ENCODE measurements around the gene MXD4. TPM values are rescaled to one million over a fixed set of nuclear protein-coding genes. Genes with fewer than 3 reads are reported as not detected.
A peak's percentile ranks its signal among the peaks of the same experiment; 100 is the strongest.

MXD4 gene, protein sequence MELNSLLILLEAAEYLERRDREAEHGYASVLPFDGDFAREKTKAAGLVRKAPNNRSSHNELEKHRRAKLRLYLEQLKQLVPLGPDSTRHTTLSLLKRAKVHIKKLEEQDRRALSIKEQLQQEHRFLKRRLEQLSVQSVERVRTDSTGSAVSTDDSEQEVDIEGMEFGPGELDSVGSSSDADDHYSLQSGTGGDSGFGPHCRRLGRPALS
- total RNA-seq, result 10 to 100 TPM; 36.7 to 43.3 TPM

DNA sequence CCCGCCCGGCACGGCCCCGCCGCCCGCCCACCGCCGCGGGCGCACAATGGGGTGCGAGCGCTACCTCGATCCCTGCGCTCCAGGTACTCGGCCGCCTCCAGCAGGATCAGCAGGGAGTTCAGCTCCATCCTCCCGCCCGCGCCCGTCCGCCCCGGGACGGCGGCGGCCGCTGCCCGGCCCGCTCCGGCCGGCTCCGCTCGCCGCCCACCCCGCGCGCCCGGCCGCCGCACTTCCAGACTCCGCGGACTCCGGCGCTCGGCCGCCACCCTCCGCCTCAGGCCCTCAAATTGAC, at the start of gene MXD4:
MXD4 (minus strand) TSS at position 257 of the 292 bp plus-strand sequence; CDS start at position 128, 129 bp downstream.
- no peak for TF ChIP-seq CTCF (IDR thresholded peaks at IDR 0.05)

DNA sequence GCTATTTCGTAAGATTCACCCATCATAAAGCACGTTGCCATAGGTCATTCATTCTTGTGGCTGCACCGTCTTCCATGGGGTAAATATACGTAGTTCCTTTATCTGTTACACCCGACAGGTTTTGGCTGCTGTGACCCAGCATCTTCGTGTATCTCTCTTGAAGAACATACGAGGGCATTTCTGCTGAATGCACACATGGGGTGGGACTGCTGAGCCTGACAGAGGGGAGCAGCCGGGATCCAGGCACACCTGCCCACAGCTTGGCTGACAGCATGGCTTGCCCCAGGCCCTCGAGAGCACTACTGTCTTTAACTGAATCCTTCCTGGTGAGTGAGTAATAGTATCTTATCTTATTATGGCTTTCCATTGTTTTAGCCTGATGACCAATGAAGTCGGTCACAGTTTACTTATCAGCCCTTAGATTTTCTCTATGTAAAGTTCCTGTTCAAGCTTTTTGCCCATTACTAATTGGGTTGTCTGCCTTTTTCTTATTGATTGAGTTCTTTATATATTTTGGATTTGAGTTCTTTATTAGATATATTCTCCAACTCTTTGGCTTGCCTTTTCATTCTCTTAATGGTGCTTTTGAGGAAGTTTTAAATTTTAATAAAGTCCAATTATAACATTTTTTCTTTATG, 45.0 kb upstream of the MXD4 start:
- Histone ChIP-seq H3K27ac (no peak overlapping the region), H3K4me1 (no peaks in the 10 kb centered on the region), H3K9ac (ENCODE audit: low read depth in 2 of 2, low read length in 2 of 2) (no peak overlapping the region), H3K36me3 (no peaks in the 10 kb centered on the region), H3K27me3 (no peaks in the 10 kb centered on the region), H3K4me3 (no peak overlapping the region), H3K9me3 (no peaks in the 10 kb centered on the region)
- no peak for TF ChIP-seq CTCF (IDR thresholded peaks at IDR 0.05)
- intact Hi-C loops (cut with DNase I), result no loop called here
- DNase-seq, result no peak

More for the DNA sequence above, at the start of gene MXD4:
- Histone ChIP-seq H3K4me1 (peaks cover 10% of the 10 kb centered on the region), H3K36me3 (no peaks in the 10 kb centered on the region), H3K27ac (peak within 1 kb of the TSS; percentile 85), H3K27me3 (no peaks in the 10 kb centered on the region), H3K4me3 (peak within 1 kb of the TSS; percentile 100), H3K9me3 (no peaks in the 10 kb centered on the region), H3K9ac (ENCODE audit: low read depth in 2 of 2, low read length in 2 of 2) (peak within 1 kb of the TSS; percentile 77 to 87)
- intact Hi-C loops (cut with DNase I), result no loop called here
- DNase-seq, result no peak

- Histone ChIP-seq H3K27me3 (no peaks in the 10 kb centered on the region), H3K4me1 (no peaks in the 10 kb centered on the region), H3K9me3 (no peaks in the 10 kb centered on the region), H3K27ac (no peak overlapping the region), H3K36me3 (no peaks in the 10 kb centered on the region), H3K4me3 (no peak overlapping the region), H3K9ac (ENCODE audit: low read depth in 2 of 2, low read length in 2 of 2) (no peak overlapping the region)
- intact Hi-C loops (cut with DNase I), result no loop called here
- DNase-seq, result peak; percentile 26
- TF ChIP-seq CTCF (IDR thresholded peaks at IDR 0.05), result no peak
Measured at GRCh38 chr4:2305766-2306501, 44.0 kb upstream of the MXD4 start.

GRCh38 chr4:2304877-2305561, 43.1 kb upstream of the MXD4 start:
- no peaks in the 10 kb centered on the region for H3K36me3 ChIP-seq
- no peaks in the 10 kb centered on the region for H3K27me3 ChIP-seq
- H3K27ac ChIP-seq, result no peak overlapping the region
- H3K4me3 ChIP-seq, result no peak overlapping the region
- no peak for TF ChIP-seq CTCF (IDR thresholded peaks at IDR 0.05)
- H3K9me3 ChIP-seq, result no peaks in the 10 kb centered on the region
- no peaks in the 10 kb centered on the region for H3K4me1 ChIP-seq
- intact Hi-C loops (cut with DNase I), result no loop called here
- DNase-seq, result peak; percentile 14
- no peak overlapping the region for H3K9ac ChIP-seq (ENCODE audit: low read depth in 2 of 2, low read length in 2 of 2)

- H3K9ac ChIP-seq (ENCODE audit: low read depth in 2 of 2, low read length in 2 of 2), result no peak overlapping the region
- peak; percentile 14 for DNase-seq
- intact Hi-C loops (cut with DNase I), result no loop called here
Measured at GRCh38 chr4:2304321-2304876, 42.5 kb upstream of the MXD4 start.

More at GRCh38 chr4:2304321-2304876, 42.5 kb upstream of the MXD4 start:
- H3K27ac ChIP-seq, result no peak overlapping the region
- no peaks in the 10 kb centered on the region for H3K36me3 ChIP-seq
- H3K4me3 ChIP-seq, result no peak overlapping the region
- TF ChIP-seq CTCF (IDR thresholded peaks at IDR 0.05), result no peak
- no peaks in the 10 kb centered on the region for H3K9me3 ChIP-seq
- no peaks in the 10 kb centered on the region for H3K27me3 ChIP-seq
- H3K4me1 ChIP-seq, result no peaks in the 10 kb centered on the region

Measured in colonic mucosa (tissue), 4 donors.